Stimulated activated CD8-positive, alpha-beta memory T cell treated with anti-CD3 and anti-CD28 coated beads, Interleukin-15, amount 100 ng/mL, for 1 hour (primary cell): ENCODE data around the gene PPID.
"Not testable (repeated sequence)": the region's sequence is repeated elsewhere in the genome, so short reads cannot be mapped to it uniquely, and the experiment has no call there.

ENCODE experiments used
- DNase-seq: peaks from one replicate; pipeline ENCODE4 v3.0.0-alpha.2; 2020; ENCODE audit warnings: low read depth

Gene PPID

GRCh38 chr4:158666892-158667291 is 56.3 kb downstream of the PPID start:
- DNase-seq, result no peak

DNA sequence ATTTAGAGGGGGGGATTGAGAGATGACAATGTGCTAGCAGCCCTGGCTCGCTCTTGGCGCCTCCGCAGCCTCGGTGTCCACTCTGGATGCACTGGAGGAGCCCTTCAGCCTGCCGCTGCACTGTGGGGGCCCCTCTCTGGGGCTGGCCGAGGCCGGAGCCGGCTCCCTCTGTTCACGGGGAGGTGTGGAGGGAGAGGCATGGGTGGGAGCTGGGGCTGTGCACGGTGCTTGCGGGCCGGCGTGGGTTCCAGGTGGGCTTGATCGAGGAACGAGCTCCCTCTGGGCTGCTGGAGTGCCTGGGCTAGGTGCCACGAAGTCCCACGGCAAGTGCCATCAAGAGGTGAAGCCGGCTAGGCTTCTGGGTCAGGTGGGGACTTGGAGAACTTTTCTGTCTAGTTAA is 58.4 kb downstream of the PPID start:
- DNase-seq, result no peak

DNA sequence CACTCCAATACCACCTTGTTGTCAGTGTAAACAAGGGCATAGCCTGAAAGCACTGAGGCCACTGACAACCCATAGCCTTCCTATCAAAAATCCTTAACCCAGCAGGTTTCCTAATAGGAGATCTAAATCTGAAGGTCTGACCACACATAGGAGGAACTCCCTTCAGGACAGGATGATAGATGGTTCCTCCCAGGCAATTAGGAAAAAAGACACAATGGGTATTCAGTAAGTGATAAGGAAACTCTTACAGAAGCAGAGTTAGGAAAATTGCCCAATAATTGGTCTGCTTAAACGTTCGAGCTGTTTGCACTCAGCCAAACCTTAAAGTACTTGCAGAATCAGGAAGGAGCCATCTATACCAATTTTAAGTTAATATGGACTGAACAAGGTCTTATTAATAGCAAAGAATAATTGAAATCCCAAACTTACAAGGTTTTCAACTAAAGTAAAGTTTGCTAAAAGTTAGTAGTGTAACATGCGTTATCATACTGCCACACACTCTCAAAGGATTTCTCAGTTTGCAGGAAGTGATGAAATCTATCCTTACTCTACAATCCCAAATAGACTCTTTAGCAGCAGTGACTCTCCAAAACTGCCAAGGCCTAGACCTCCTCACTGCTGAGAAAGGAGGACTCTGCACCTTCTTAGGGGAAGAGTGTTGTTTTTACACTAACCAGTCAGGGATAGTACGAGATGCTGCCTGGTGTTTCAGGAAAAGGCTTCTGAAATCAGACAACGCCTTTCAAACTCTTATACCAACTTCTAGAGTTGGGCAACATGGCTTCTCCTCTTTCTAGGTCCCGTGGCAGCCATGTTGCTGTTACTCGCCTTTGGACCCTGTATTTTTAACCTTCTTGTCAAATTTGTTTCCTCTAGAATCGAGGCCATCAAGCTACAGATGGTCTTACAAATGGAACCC is 59.2 kb downstream of the PPID start:
- not testable (repeated sequence) for DNase-seq

GRCh38 chr4:158663255-158663654 is 59.9 kb downstream of the PPID start:
- DNase-seq, result not testable (repeated sequence)
